A549 (cell line): ENCODE results near the gene DET1.

ENCODE experiments used
- EP300 ChIP-seq, 2 experiments: fragments of >200 bp; sonication (Bioruptor Twin); formaldehyde crosslinking; IDR thresholded peaks; 2 replicates in 1 of 2; 3 replicates in 1 of 2; pipeline ENCODE4 v1.6.1; 2016 to 2017
- FOSB ChIP-seq: fragments of 250-450 bp; sonication (Bioruptor Pico); IDR thresholded peaks from 2 replicates; pipeline ENCODE4 v1.5.0; 2020; ENCODE audit warnings: mild to moderate bottlenecking, moderate library complexity
- NR3C1 ChIP-seq: fragments of >200 bp; sonication (Bioruptor Twin); formaldehyde crosslinking; IDR thresholded peaks from 3 replicates; pipeline ENCODE4 v1.6.1; 2017
- PHF8 ChIP-seq: fragments of 200-600 bp; sonication (generic); IDR thresholded peaks from 2 replicates; pipeline ENCODE4 v1.6.1; 2016; ENCODE audit warnings: low read depth, mild to moderate bottlenecking, antibody characterized with exemption, moderate library complexity, borderline replicate concordance
- POLR2A ChIP-seq: IDR thresholded peaks from 2 replicates; pipeline ENCODE4 v1.6.1; 2012; ENCODE audit warnings: mild to moderate bottlenecking, low read length
- RAD21 ChIP-seq, 2 experiments: fragments of >200 bp in 1 of 2; sonication (Bioruptor Twin) in 1 of 2; formaldehyde crosslinking in 1 of 2; IDR thresholded peaks in 1 of 2; conservative IDR thresholded peaks in 1 of 2; 2 replicates in 1 of 2; 3 replicates in 1 of 2; pipeline ENCODE4 v1.6.1; 2012 to 2018; ENCODE audit warnings: inconsistent platforms in 1 of 2
- RCOR1 ChIP-seq: fragments of 150-350 bp; IDR thresholded peaks from 2 replicates; pipeline ENCODE4 v1.6.1; 2014; ENCODE audit warnings: antibody characterized with exemption, low read length, low read depth
- TF ChIP-seq, protein P1 (sequence below): fragments of >200 bp; sonication (Bioruptor Twin); formaldehyde crosslinking; IDR thresholded peaks from 3 replicates; pipeline ENCODE4 v1.5.1; 2016
- TF ChIP-seq, protein P2 (sequence below): IDR thresholded peaks from 2 replicates; pipeline ENCODE4 v1.6.1; 2012
- TF ChIP-seq, protein P3 (sequence below): IDR thresholded peaks from 2 replicates; pipeline ENCODE4 v1.6.1; 2012; ENCODE audit warnings: low read depth, borderline replicate concordance
- TF ChIP-seq, protein P4 (sequence below): fragments of 200-600 bp; sonication (generic); IDR thresholded peaks from 2 replicates; pipeline ENCODE4 v1.6.1; 2016; ENCODE audit warnings: antibody characterized with exemption, mild to moderate bottlenecking, moderate library complexity

DNA sequence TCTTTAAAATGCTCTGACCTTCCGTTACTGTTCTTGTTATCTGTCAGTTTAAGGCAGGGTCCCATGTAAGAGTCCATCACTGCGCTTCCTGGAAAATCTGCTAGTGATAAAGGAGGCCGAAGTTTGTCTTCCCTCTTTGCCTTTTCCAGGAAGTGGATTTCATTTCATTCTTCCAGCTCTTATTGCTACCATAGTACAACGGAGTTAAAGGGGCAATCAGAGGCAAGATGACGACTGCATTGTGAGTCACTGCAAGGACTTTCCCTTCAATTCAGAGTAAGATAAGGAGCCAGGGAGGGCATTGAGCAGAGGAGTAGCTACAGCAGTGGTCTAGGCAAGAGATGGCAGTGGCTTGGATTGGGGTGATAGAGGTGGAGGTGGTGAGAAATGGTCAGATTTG lies 17.2 kb upstream of the DET1 start:
- no peak for TF ChIP-seq NR3C1
- TF ChIP-seq, protein P1, sequence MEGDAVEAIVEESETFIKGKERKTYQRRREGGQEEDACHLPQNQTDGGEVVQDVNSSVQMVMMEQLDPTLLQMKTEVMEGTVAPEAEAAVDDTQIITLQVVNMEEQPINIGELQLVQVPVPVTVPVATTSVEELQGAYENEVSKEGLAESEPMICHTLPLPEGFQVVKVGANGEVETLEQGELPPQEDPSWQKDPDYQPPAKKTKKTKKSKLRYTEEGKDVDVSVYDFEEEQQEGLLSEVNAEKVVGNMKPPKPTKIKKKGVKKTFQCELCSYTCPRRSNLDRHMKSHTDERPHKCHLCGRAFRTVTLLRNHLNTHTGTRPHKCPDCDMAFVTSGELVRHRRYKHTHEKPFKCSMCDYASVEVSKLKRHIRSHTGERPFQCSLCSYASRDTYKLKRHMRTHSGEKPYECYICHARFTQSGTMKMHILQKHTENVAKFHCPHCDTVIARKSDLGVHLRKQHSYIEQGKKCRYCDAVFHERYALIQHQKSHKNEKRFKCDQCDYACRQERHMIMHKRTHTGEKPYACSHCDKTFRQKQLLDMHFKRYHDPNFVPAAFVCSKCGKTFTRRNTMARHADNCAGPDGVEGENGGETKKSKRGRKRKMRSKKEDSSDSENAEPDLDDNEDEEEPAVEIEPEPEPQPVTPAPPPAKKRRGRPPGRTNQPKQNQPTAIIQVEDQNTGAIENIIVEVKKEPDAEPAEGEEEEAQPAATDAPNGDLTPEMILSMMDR, result no peak
- TF ChIP-seq POLR2A, result no peak
- TF ChIP-seq, protein P2, sequence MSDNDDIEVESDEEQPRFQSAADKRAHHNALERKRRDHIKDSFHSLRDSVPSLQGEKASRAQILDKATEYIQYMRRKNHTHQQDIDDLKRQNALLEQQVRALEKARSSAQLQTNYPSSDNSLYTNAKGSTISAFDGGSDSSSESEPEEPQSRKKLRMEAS, result no peak
- no peak for TF ChIP-seq RAD21 (conservative IDR thresholded peaks at IDR 0.05 in 1 of 2, IDR thresholded peaks at IDR 0.05 in 1 of 2)
- no peak for TF ChIP-seq FOSB (CRISPR knock-in tag)
- TF ChIP-seq RCOR1, result no peak
- TF ChIP-seq, protein P3, sequence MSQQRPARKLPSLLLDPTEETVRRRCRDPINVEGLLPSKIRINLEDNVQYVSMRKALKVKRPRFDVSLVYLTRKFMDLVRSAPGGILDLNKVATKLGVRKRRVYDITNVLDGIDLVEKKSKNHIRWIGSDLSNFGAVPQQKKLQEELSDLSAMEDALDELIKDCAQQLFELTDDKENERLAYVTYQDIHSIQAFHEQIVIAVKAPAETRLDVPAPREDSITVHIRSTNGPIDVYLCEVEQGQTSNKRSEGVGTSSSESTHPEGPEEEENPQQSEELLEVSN, result no peak
- TF ChIP-seq PHF8, result no peak
- no peak for TF ChIP-seq EP300 (IDR thresholded peaks at IDR 0.05)
- TF ChIP-seq, protein P4, sequence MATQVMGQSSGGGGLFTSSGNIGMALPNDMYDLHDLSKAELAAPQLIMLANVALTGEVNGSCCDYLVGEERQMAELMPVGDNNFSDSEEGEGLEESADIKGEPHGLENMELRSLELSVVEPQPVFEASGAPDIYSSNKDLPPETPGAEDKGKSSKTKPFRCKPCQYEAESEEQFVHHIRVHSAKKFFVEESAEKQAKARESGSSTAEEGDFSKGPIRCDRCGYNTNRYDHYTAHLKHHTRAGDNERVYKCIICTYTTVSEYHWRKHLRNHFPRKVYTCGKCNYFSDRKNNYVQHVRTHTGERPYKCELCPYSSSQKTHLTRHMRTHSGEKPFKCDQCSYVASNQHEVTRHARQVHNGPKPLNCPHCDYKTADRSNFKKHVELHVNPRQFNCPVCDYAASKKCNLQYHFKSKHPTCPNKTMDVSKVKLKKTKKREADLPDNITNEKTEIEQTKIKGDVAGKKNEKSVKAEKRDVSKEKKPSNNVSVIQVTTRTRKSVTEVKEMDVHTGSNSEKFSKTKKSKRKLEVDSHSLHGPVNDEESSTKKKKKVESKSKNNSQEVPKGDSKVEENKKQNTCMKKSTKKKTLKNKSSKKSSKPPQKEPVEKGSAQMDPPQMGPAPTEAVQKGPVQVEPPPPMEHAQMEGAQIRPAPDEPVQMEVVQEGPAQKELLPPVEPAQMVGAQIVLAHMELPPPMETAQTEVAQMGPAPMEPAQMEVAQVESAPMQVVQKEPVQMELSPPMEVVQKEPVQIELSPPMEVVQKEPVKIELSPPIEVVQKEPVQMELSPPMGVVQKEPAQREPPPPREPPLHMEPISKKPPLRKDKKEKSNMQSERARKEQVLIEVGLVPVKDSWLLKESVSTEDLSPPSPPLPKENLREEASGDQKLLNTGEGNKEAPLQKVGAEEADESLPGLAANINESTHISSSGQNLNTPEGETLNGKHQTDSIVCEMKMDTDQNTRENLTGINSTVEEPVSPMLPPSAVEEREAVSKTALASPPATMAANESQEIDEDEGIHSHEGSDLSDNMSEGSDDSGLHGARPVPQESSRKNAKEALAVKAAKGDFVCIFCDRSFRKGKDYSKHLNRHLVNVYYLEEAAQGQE, result no peak
